Smooth muscle cell (in vitro differentiated cells): ENCODE data around the gene JAM2. TPM values are rescaled to one million over a fixed set of nuclear protein-coding genes. Genes with fewer than 3 reads are reported as not detected.
"Not testable (repeated sequence)": the region's sequence is repeated elsewhere in the genome, so short reads cannot be mapped to it uniquely, and the experiment has no call there.

Experiments
- DNase-seq: peaks from one replicate; lab custom pipeline; 2025; ENCODE audit not compliant: unreplicated experiment; lab: John Stamatoyannopoulos, UW
- H2AFZ ChIP-seq: fragments of 200-600 bp; sonication (generic); 2 replicates; pipeline ENCODE4 v1.6.0; 2016; ENCODE audit warnings: antibody characterized with exemption, low read depth, mild to moderate bottlenecking
- H3F3A ChIP-seq: fragments of 200-600 bp; sonication (generic); 2 replicates; pipeline ENCODE4 v1.6.0; 2017; ENCODE audit warnings: antibody characterized with exemption, low read depth
- H3K27ac ChIP-seq: fragments of 200-600 bp; sonication (generic); 2 replicates; pipeline ENCODE4 v1.5.1; 2016; ENCODE audit warnings: low read depth, mild to moderate bottlenecking
- H3K27me3 ChIP-seq: fragments of 200-600 bp; sonication (generic); 2 replicates; pipeline ENCODE4 v1.6.1; 2016; ENCODE audit warnings: low read depth, mild to moderate bottlenecking
- H3K36me3 ChIP-seq: fragments of 200-600 bp; sonication (generic); 2 replicates; pipeline ENCODE4 v1.5.1; 2016; ENCODE audit warnings: low read depth
- H3K4me1 ChIP-seq: fragments of 200-600 bp; sonication (generic); 2 replicates; pipeline ENCODE4 v1.5.1; 2016; ENCODE audit warnings: low read depth
- H3K4me2 ChIP-seq: fragments of 200-600 bp; sonication (generic); 2 replicates; pipeline ENCODE4 v1.6.0; 2016; ENCODE audit warnings: mild to moderate bottlenecking
- H3K4me3 ChIP-seq: fragments of 200-600 bp; sonication (generic); 2 replicates; pipeline ENCODE4 v1.5.1; 2016; ENCODE audit warnings: mild to moderate bottlenecking
- H3K79me2 ChIP-seq: fragments of 200-600 bp; sonication (generic); 2 replicates; pipeline ENCODE4 v1.6.0; 2016; ENCODE audit warnings: low read depth, mild to moderate bottlenecking
- H3K9ac ChIP-seq: fragments of 200-600 bp; sonication (generic); 2 replicates; pipeline ENCODE4 v1.6.0; 2016; ENCODE audit warnings: low read depth
- H3K9me3 ChIP-seq: fragments of 200-600 bp; sonication (generic); replicated peaks from 2 replicates; pipeline ENCODE4 v1.5.1; 2016; ENCODE audit warnings: low read depth
- H4K20me1 ChIP-seq: fragments of 200-600 bp; sonication (generic); 2 replicates; pipeline ENCODE4 v1.6.0; 2016; ENCODE audit warnings: low read depth
- WGBS: methylation state at CpG from one replicate; pipeline ENCODE4 v1.1.7; 2016; ENCODE audit warnings: low lambda C conversion rate; 5-methylcytosine and 5-hydroxymethylcytosine counted together
- polyA plus RNA-seq: library from polyadenylated mRNA; unstranded; fragments of >200 nt; fragmentation: Nextera tagmentation; extraction: Ambion mirVana; gene quantifications from 2 replicates; pipeline ENCODE4 v1.2.1, GENCODE V29; 2016
- total RNA-seq: library from RNA; depleted of rRNA; stranded (reverse); fragments of >200 nt; gene quantifications from 2 replicates; pipeline ENCODE4 v1.2.3, GENCODE V29; 2014
- TF ChIP-seq, protein P1 (sequence below): fragments of 200-600 bp; sonication (generic); IDR thresholded peaks from 2 replicates; pipeline ENCODE4 v1.5.1; 2017; ENCODE audit warnings: borderline replicate concordance, mild to moderate bottlenecking, antibody characterized with exemption; ENCODE audit not compliant: insufficient read depth, poor library complexity, severe bottlenecking

JAM2 gene
- total and polyA plus RNA-seq, 2 experiments from 2014 or later = 5.5 to 6.0 TPM

DNA sequence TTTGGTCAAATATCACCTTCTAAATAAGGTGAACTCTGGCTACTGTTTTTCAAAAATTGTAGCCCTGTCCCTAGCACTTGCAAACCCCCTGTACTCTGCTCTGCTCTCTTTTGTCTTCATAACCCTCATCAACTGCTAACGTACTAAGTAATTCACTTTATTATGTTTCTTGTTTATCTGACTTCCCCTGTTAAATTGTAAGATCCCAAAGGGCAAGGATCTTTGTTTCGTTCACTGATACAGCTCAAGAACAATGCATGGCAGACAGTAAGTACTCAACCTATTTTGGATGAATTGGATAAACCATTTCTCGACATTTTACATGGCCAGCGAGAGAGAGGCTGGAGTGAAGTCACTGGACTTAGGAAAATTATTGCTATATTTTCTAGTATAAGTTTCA, 48.7 kb downstream of the JAM2 start:
- no peaks in the 10 kb centered on the region for H3K9me3 ChIP-seq
- no peak overlapping the region for H3K9ac ChIP-seq
- H3K27ac ChIP-seq = no peak overlapping the region
- H2AFZ ChIP-seq = no peak overlapping the region
- H3K4me3 ChIP-seq = no peak overlapping the region
- H3K4me2 ChIP-seq = no peak overlapping the region
- H3F3A ChIP-seq = no peaks in the 10 kb centered on the region
- H3K27me3 ChIP-seq = no peaks in the 10 kb centered on the region
- no peak for DNase-seq
- 93% methylated on average over 4 of the region's 4 CpGs for WGBS
- H3K4me1 ChIP-seq = no peaks in the 10 kb centered on the region
- no peaks in the 10 kb centered on the region for H3K36me3 ChIP-seq
- H4K20me1 ChIP-seq = no peaks in the 10 kb centered on the region
- H3K79me2 ChIP-seq = no peaks in the 10 kb centered on the region
- TF ChIP-seq, protein P1, sequence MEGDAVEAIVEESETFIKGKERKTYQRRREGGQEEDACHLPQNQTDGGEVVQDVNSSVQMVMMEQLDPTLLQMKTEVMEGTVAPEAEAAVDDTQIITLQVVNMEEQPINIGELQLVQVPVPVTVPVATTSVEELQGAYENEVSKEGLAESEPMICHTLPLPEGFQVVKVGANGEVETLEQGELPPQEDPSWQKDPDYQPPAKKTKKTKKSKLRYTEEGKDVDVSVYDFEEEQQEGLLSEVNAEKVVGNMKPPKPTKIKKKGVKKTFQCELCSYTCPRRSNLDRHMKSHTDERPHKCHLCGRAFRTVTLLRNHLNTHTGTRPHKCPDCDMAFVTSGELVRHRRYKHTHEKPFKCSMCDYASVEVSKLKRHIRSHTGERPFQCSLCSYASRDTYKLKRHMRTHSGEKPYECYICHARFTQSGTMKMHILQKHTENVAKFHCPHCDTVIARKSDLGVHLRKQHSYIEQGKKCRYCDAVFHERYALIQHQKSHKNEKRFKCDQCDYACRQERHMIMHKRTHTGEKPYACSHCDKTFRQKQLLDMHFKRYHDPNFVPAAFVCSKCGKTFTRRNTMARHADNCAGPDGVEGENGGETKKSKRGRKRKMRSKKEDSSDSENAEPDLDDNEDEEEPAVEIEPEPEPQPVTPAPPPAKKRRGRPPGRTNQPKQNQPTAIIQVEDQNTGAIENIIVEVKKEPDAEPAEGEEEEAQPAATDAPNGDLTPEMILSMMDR = no peak

DNA sequence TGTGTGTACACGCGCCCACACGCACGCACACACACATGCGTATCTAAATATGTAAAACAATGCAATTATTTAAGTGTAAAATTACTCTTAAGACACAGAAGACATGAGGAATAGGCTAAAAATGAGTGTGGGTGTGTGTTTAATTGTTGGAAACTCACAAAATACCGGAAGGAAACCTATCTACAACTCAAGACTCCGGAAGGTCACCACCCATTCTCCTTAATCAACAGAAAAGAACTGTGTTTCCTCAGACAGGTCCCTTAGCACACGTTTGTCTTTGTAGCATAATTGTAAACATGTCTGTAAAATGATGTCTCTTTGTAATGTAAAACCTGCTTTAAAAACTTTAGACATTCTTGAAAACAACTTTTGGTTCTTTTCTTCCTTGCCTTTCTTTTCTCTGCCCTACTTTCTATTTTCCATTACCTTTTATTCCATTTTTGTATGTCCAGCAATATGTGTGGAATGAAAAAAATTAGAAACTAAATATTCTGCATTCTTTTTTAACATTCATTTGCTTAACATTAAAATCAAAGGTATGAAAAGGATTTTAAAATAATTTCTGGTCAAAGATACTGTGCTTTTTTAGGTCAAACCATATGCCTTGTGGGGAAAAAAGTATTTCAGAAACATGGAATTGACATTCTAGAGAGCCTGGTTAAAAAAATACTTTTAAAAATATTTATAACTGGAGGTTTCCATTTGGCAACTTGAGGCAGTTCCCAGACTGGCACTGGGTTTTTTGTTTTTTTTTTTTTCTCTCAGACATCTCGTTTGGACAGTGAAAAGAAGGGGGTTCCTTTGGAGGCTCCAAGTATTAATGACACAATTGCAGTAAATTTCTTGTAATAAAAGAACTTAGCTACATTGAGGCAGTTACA, 49.5 kb downstream of the JAM2 start:
- H3K9ac ChIP-seq = no peak overlapping the region
- H3K4me3 ChIP-seq = no peak overlapping the region
- no peak overlapping the region for H3K4me2 ChIP-seq
- no peak overlapping the region for H2AFZ ChIP-seq
- no peak overlapping the region for H3K27ac ChIP-seq
- no peaks in the 10 kb centered on the region for H3K36me3 ChIP-seq
- no peaks in the 10 kb centered on the region for H3K9me3 ChIP-seq
- 85% methylated on average over 9 of the region's 9 CpGs for WGBS
- H4K20me1 ChIP-seq = no peaks in the 10 kb centered on the region
- H3K79me2 ChIP-seq = no peaks in the 10 kb centered on the region
- no peaks in the 10 kb centered on the region for H3K27me3 ChIP-seq
- H3F3A ChIP-seq = no peaks in the 10 kb centered on the region
- TF ChIP-seq, protein P1 = no peak
- no peak for DNase-seq
- H3K4me1 ChIP-seq = no peaks in the 10 kb centered on the region

DNA sequence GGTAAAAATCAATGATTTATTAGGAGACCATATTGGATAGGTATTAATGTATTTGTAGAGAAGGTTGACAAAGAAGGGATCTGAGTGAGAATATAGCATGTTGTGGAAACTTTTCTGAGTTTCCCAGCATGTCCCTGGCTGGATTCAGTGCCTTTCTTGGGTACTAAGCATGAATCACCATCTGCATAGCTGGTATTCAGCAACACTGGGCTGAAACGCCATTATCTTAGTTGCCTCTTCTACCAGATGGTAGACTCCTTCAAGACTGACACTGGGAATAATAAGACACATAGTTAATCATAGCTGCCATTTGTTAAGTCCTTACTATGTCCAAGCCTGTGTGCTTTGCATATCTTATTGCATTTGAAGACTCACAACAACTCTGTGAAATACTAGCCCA, 50.2 kb downstream of the JAM2 start:
- Histone ChIP-seq H3K79me2 (no peaks in the 10 kb centered on the region), H3K4me2 (no peak overlapping the region), H3K36me3 (no peaks in the 10 kb centered on the region), H4K20me1 (no peaks in the 10 kb centered on the region), H3K9me3 (no peaks in the 10 kb centered on the region), H3K4me1 (no peaks in the 10 kb centered on the region), H3K4me3 (no peak overlapping the region), H3K9ac (no peak overlapping the region), H3K27ac (no peak overlapping the region), H2AFZ (no peak overlapping the region), H3K27me3 (no peaks in the 10 kb centered on the region), H3F3A (no peaks in the 10 kb centered on the region)
- DNase-seq = no peak
- TF ChIP-seq, protein P1 = no peak
- WGBS = 25% methylated on average over 1 of the region's 1 CpG

DNA sequence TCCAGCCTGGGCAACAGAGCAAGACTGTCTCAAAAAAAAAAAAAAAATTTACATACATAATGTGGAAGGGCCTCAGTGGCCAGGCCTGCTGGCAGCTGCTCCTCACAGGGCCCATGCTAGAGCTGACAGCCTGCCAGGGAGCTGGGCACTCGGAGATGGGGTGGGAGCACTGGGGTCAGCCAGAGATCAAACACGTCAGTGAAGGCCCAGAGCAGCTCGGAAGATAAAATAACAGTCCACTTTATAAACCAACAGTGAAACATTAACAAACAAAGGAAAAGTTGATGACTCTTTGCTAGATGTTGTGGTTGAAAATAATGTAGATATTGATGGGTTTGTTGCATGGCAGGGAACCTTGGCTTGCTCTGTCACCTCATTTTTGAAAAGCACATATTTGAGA, 52.9 kb downstream of the JAM2 start:
- Histone ChIP-seq H3K4me2 (no peak overlapping the region), H3F3A (no peaks in the 10 kb centered on the region), H3K36me3 (no peaks in the 10 kb centered on the region), H3K27me3 (no peaks in the 10 kb centered on the region), H3K9ac (no peak overlapping the region), H2AFZ (no peak overlapping the region), H3K27ac (no peak overlapping the region), H3K4me1 (no peaks in the 10 kb centered on the region), H3K4me3 (no peak overlapping the region), H3K9me3 (no peaks in the 10 kb centered on the region), H4K20me1 (no peaks in the 10 kb centered on the region), H3K79me2 (no peaks in the 10 kb centered on the region)
- 88% methylated on average over 3 of the region's 3 CpGs for WGBS
- TF ChIP-seq, protein P1 = no peak
- DNase-seq = no peak

DNA sequence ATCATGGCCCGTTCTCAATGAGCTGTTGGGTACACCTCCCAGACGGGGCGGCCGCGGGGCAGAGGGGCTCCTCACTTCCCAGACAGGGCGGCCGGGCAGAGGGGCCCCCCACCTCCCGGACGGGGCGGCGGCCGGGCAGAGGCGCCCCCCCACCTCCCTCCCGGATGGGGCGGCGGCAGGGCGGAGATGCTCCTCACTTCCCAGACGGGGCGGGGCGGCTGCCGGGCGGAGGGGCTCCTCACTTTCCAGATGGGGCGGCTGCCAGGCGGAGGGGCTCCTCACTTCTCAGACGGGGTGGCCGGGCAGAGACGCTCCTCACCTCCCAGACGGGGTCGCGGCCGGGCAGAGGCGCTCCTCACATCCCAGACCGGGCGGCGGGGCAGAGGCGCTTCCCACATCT, 56.4 kb downstream of the JAM2 start:
- 98% methylated on average over 22 of the region's 36 CpGs for WGBS
- H3K79me2 ChIP-seq, H2AFZ ChIP-seq, H3K4me3 ChIP-seq, H3K27ac ChIP-seq, H3K9me3 ChIP-seq, H3K36me3 ChIP-seq, H3K27me3 ChIP-seq, H3K4me1 ChIP-seq, H3K4me2 ChIP-seq, DNase-seq, H3K9ac ChIP-seq, H4K20me1 ChIP-seq, H3F3A ChIP-seq: not testable (repeated sequence)
